Spleen (tissue), 11 donors: ENCODE results near the gene MCOLN1. TPM values are rescaled to one million over a fixed set of nuclear protein-coding genes. Genes with fewer than 3 reads are reported as not detected.

Source experiments
- DNase-seq: peaks from one replicate; pipeline ENCODE4 v3.0.0-alpha.2; 2020
- H3K27ac ChIP-seq, 8 donors: fragments of 200-600 bp; sonication (generic) in 7 of 8; 1 replicate in 4 of 8; 2 replicates in 4 of 8; pipeline versions ENCODE4 v1.5.0 to v1.8.0; 2016 to 2021; ENCODE audit warnings: inconsistent platforms in 4 of 8, mild to moderate bottlenecking in 4 of 8, moderate library complexity in 1 of 8
- H3K27me3 ChIP-seq, 7 donors: fragments of 200-600 bp; sonication (generic) in 6 of 7; replicated peaks in 1 of 7; 1 replicate in 4 of 7; 2 replicates in 3 of 7; pipeline versions ENCODE4 v1.5.0 to v1.8.0; 2016 to 2021; ENCODE audit warnings: inconsistent platforms in 3 of 7, mild to moderate bottlenecking in 1 of 7
- H3K36me3 ChIP-seq, 6 donors: fragments of 200-600 bp; sonication (generic) in 5 of 6; 1 replicate in 4 of 6; 2 replicates in 2 of 6; pipeline versions ENCODE4 v1.5.0 to v1.8.0; 2016 to 2021; ENCODE audit warnings: inconsistent platforms in 2 of 6
- H3K4me1 ChIP-seq, 6 donors: fragments of 200-600 bp; sonication (generic) in 5 of 6; 1 replicate in 3 of 6; 2 replicates in 3 of 6; pipeline versions ENCODE4 v1.5.0 to v1.8.0; 2016 to 2021; ENCODE audit warnings: inconsistent platforms in 3 of 6
- H3K4me3 ChIP-seq, 8 donors: fragments of 200-600 bp; sonication (generic) in 7 of 8; 1 replicate in 4 of 8; 2 replicates in 4 of 8; pipeline versions ENCODE4 v1.5.0 to v1.8.0; 2016 to 2021; ENCODE audit warnings: inconsistent platforms in 4 of 8, mild to moderate bottlenecking in 4 of 8, moderate library complexity in 2 of 8
- H3K9me3 ChIP-seq, 8 donors: fragments of 200-600 bp; sonication (generic) in 7 of 8; 1 replicate in 4 of 8; 2 replicates in 4 of 8; pipeline versions ENCODE4 v1.5.0 to v1.8.0; 2016 to 2021; ENCODE audit warnings: inconsistent platforms in 4 of 8
- CTCF ChIP-seq, 11 experiments: fragments of 200-600 bp in 7 of 11; fragments of 450-650 bp in 4 of 11; sonication (generic) in 4 of 11; IDR thresholded peaks in 8 of 11; conservative IDR thresholded peaks in 3 of 11; 1 replicate in 7 of 11; 2 replicates in 4 of 11; pipeline versions ENCODE4 v1.4.0 to v1.8.0; 2016 to 2021; ENCODE audit warnings: antibody characterized with exemption in 11 of 11, inconsistent platforms in 4 of 11, mild to moderate bottlenecking in 1 of 11
- POLR2A ChIP-seq, 3 donors: fragments of 450-650 bp; IDR thresholded peaks; one replicate each; pipeline ENCODE4 v1.5.1; 2017; ENCODE audit warnings: antibody characterized with exemption in 3 of 3, mild to moderate bottlenecking in 1 of 3
- POLR2AphosphoS5 ChIP-seq, 3 donors: sonication (generic); formaldehyde crosslinking; IDR thresholded peaks; one replicate each; pipeline ENCODE4 v1.5.1; 2017; ENCODE audit warnings: antibody characterized with exemption in 3 of 3
- WGBS, 5 donors: extraction: QIAGEN DNeasy Blood & Tissue Kit in 3 of 5; methylation state at CpG; one replicate each; pipeline versions ENCODE4 v1.1.5 to v1.1.7; 2013 to 2018; 5-methylcytosine and 5-hydroxymethylcytosine counted together
- intact Hi-C: fragments of 100-400 bp; cut with DNase I; formaldehyde crosslinking; loops from one replicate; pipeline ENCODE4 v1.15.0; 2023; ENCODE audit warnings: low total_unique reads
- polyA plus RNA-seq, 3 donors: library from polyadenylated mRNA; stranded (reverse); fragments of 200-250 nt; gene quantifications; one replicate each; pipeline ENCODE4 v1.2.1, GENCODE V29; 2013
- total RNA-seq, 7 donors: library from RNA; depleted of rRNA in 3 of 7; stranded (reverse); fragments of >200 nt in 3 of 7; fragmentation: NEBNext Ultra II Directional in 4 of 7; extraction: Animal tissue kit (Norgen Biotek cat#: 25700) in 4 of 7; gene quantifications; one replicate each; pipeline versions ENCODE4 v1.1.0 to v1.2.1, GENCODE V29; 2016 to 2021
- donor health status: healthy with polysubstance abuse.
- donor health status: DM: no; HTN: no; CAD: no; lungs with moderate emphysema.
- donor health status: DM: no; HTN: no; CAD: no.
- donor health status: Bipolar disorder and iron deficiency.
- donor health status: healthy.
- donor health status: DM: no; HTN: no; CAD: no.
- donor health status: DM: yes; HTN: yes; CAD: no.

Gene MCOLN1
- total and polyA plus RNA-seq, 10 donors: 25.1 to 166 (median 117) TPM

DNA sequence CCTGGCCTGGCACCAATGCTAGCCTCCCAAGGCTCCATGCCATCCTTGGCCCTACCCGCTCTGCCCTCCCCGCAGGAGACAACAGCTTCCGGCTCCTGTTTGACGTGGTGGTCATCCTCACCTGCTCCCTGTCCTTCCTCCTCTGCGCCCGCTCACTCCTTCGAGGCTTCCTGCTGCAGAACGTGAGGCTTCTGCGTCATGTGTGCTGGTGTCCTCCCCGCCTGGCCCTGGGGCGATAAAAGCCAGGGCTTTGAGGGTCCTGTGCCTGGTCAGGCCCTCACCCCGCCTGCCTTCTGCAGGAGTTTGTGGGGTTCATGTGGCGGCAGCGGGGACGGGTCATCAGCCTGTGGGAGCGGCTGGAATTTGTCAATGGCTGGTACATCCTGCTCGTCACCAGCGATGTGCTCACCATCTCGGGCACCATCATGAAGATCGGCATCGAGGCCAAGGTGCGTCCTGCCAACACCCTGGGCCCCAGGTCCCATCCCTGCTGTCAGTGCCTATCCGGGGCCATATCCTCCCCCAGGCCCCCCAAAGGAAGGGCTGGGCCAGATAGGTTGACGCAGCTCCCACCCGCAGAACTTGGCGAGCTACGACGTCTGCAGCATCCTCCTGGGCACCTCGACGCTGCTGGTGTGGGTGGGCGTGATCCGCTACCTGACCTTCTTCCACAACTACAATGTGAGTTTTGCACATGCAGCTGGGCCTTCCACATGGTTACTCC lies 6.3 kb downstream of the MCOLN1 start:
- Histone ChIP-seq H3K27me3 (no peaks in the 10 kb centered on the region), H3K36me3 (peaks cover 0 to 94% (median 35%) of the 10 kb centered on the region in 6 donors), H3K27ac (peak overlapping the region in 7 of 8 donors; percentile 42 to 84 (median 77)), H3K4me3 (peak overlapping the region in 1 of 8 donors; percentile 59), H3K4me1 (peaks cover 11 to 77% (median 42%) of the 10 kb centered on the region in 6 donors), H3K9me3 (no peaks in the 10 kb centered on the region)
- intact Hi-C loops: no loop called here
- TF ChIP-seq POLR2AphosphoS5 (IDR thresholded peaks at IDR 0.05) (peak in 2 of 3 donors; percentile 32 to 45), CTCF (IDR thresholded peaks at IDR 0.05 in 8 of 11, conservative IDR thresholded peaks at IDR 0.05 in 3 of 11) (no peak), POLR2A (IDR thresholded peaks at IDR 0.05) (no peak)
- DNase-seq: no peak
- WGBS, 5 donors: 87 to 90% (median 87%) methylated on average over 16 to 32 of the region's 32 CpGs

DNA sequence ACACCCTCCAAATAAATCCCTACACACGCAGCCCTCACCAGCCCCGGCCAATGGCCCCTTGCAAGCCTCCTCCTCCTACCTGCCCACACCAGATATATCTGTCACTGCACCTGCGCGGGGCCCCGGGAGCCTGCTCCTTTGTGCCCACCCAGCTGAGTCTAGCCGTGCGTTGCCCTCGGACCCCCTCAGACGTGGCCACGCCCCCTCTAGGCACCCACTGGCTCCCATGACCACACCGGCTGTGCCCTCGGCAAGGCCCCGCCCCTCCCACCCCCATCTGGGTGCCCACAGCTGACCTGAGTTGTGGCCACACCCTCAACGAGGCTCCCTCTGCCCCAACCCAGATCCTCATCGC lies 6.8 kb downstream of the MCOLN1 start:
- Histone ChIP-seq H3K27ac (peak overlapping the region in 4 of 8 donors; percentile 68 to 84 (median 78)), H3K9me3 (no peaks in the 10 kb centered on the region), H3K4me3 (no peak overlapping the region), H3K4me1 (peaks cover 6 to 77% (median 42%) of the 10 kb centered on the region in 6 donors), H3K36me3 (peaks cover 0 to 92% (median 35%) of the 10 kb centered on the region in 6 donors), H3K27me3 (no peaks in the 10 kb centered on the region)
- 82 to 94% (median 88%) methylated on average over 12 to 15 of the region's 15 CpGs for WGBS, 5 donors
- no peak for DNase-seq
- intact Hi-C loops: no loop called here
- no peak for TF ChIP-seq POLR2A (IDR thresholded peaks at IDR 0.05)
- TF ChIP-seq CTCF (IDR thresholded peaks at IDR 0.05 in 8 of 11, conservative IDR thresholded peaks at IDR 0.05 in 3 of 11): no peak
- TF ChIP-seq POLR2AphosphoS5 (IDR thresholded peaks at IDR 0.05): peak in 1 of 3 donors; percentile 31

DNA sequence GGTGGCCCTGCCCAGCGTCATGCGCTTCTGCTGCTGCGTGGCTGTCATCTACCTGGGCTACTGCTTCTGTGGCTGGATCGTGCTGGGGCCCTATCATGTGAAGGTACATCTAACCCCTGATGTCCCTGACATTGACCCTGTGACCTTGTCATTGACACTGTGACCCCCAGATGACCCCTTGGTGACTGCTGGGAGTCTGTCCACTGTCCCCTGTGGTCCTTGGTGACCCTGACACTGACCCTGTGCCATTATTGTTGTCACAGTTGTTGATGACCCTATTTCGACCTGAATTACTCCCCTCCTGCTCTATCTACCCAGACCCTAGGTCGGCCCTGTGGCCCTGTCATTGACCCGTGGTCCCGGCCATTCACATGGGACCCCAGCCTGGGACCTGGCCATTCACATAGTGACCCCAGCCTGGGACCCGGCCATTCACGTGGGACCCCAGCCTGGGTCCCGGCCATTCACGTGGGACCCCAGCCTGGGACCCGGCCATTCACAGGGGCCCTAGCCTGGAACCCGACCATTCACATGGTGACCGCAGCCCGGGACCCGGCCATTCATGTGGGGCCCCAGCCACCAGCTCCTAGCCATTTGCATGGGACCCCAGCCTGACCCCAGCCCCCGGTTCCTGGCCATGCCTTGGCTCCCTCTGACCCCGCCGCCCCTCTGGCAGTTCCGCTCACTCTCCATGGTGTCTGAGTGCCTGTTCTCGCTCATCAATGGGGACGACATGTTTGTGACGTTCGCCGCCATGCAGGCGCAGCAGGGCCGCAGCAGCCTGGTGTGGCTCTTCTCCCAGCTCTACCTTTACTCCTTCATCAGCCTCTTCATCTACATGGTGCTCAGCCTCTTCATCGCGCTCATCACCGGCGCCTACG lies 7.4 kb downstream of the MCOLN1 start:
- TF ChIP-seq POLR2AphosphoS5 (IDR thresholded peaks at IDR 0.05): peak in 2 of 3 donors; percentile 18 to 23
- no peak for TF ChIP-seq POLR2A (IDR thresholded peaks at IDR 0.05)
- TF ChIP-seq CTCF (IDR thresholded peaks at IDR 0.05 in 8 of 11, conservative IDR thresholded peaks at IDR 0.05 in 3 of 11): no peak
- Histone ChIP-seq H3K4me3 (no peak overlapping the region), H3K36me3 (peaks cover 0 to 86% (median 32%) of the 10 kb centered on the region in 6 donors), H3K27ac (peak overlapping the region in 4 of 8 donors; percentile 68 to 84 (median 78)), H3K4me1 (peaks cover 6 to 77% (median 44%) of the 10 kb centered on the region in 6 donors), H3K27me3 (no peaks in the 10 kb centered on the region), H3K9me3 (no peaks in the 10 kb centered on the region)
- intact Hi-C loops: no loop called here
- 94 to 98% (median 96%) methylated on average over 30 to 33 of the region's 33 CpGs for WGBS, 5 donors
- no peak for DNase-seq
